GM23338 (cell line): Measurements from ENCODE around the gene CAMKK2. TPM values are rescaled to one million over a fixed set of nuclear protein-coding genes. Genes with fewer than 3 reads are reported as not detected.

Experiments used
- ATAC-seq: fragments of 200-7000 bp; cut with Tn5 transposase; 3 replicates; pipeline ENCODE4 v1.9.1; 2020
- DNase-seq: peaks from one replicate; pipeline ENCODE4 v3.0.0-alpha.2; 2015; ENCODE audit warnings: low spot score
- H2AFZ ChIP-seq: fragments of 200-600 bp; sonication (generic); 2 replicates; pipeline ENCODE4 v1.8.0; 2016; ENCODE audit warnings: antibody characterized with exemption, mild to moderate bottlenecking, moderate library complexity
- H3F3A ChIP-seq: fragments of 200-600 bp; sonication (generic); replicated peaks from 2 replicates; pipeline ENCODE4 v1.8.0; 2017; ENCODE audit warnings: antibody characterized with exemption, mixed run types, low read depth
- H3K27ac ChIP-seq: fragments of 200-600 bp; sonication (generic); 2 replicates; pipeline ENCODE4 v1.6.1; 2016; ENCODE audit warnings: low read depth
- H3K27me3 ChIP-seq: fragments of 200-600 bp; sonication (generic); 2 replicates; pipeline ENCODE4 v1.8.0; 2016; ENCODE audit warnings: mild to moderate bottlenecking, mixed run types, moderate library complexity; ENCODE audit not compliant: insufficient read depth
- H3K36me3 ChIP-seq: fragments of 200-600 bp; sonication (generic); 2 replicates; pipeline ENCODE4 v1.8.0; 2016; ENCODE audit warnings: mild to moderate bottlenecking; ENCODE audit not compliant: insufficient read depth
- H3K4me1 ChIP-seq: fragments of 200-600 bp; sonication (generic); 2 replicates; pipeline ENCODE4 v1.8.0; 2016; ENCODE audit warnings: mild to moderate bottlenecking, moderate library complexity; ENCODE audit not compliant: insufficient read depth
- H3K4me2 ChIP-seq: fragments of 200-600 bp; sonication (generic); 2 replicates; pipeline ENCODE4 v1.7.1; 2017; ENCODE audit warnings: mixed run types
- H3K4me3 ChIP-seq: fragments of 200-600 bp; sonication (generic); 2 replicates; pipeline ENCODE4 v1.6.1; 2016; ENCODE audit warnings: mixed run types
- H3K79me2 ChIP-seq: fragments of 200-600 bp; sonication (generic); replicated peaks from 2 replicates; pipeline ENCODE4 v1.8.0; 2017; ENCODE audit warnings: mild to moderate bottlenecking; ENCODE audit not compliant: insufficient read depth
- H3K9me2 ChIP-seq: fragments of 200-600 bp; sonication (generic); 2 replicates; pipeline ENCODE4 v1.8.0; 2017; ENCODE audit not compliant: insufficient read depth
- H4K20me1 ChIP-seq: fragments of 200-600 bp; sonication (generic); replicated peaks from 2 replicates; pipeline ENCODE4 v1.8.0; 2017; ENCODE audit warnings: mild to moderate bottlenecking; ENCODE audit not compliant: insufficient read depth
- H3K27ac Mint-ChIP-seq: 2 replicates; pipeline ENCODE4 v1.8.0; 2020; ENCODE audit warnings: inconsistent platforms, mild to moderate bottlenecking, moderate library complexity, mixed read lengths
- H3K27me3 Mint-ChIP-seq: 3 replicates; pipeline ENCODE4 v1.8.0; 2022; ENCODE audit warnings: low read depth, mild to moderate bottlenecking, moderate library complexity, mixed read lengths, inconsistent platforms; ENCODE audit not compliant: insufficient read depth, poor library complexity
- H3K36me3 Mint-ChIP-seq: 3 replicates; pipeline ENCODE4 v1.8.0; 2021; ENCODE audit warnings: low read depth, mild to moderate bottlenecking, inconsistent platforms, moderate library complexity, mixed read lengths
- H3K4me1 Mint-ChIP-seq: 3 replicates; pipeline ENCODE4 v1.8.0; 2020; ENCODE audit warnings: mild to moderate bottlenecking, inconsistent platforms, mixed read lengths
- H3K4me3 Mint-ChIP-seq: 3 replicates; pipeline ENCODE4 v1.8.0; 2021; ENCODE audit warnings: moderate library complexity, mild to moderate bottlenecking, inconsistent platforms, mixed read lengths
- H3K9me3 Mint-ChIP-seq: 3 replicates; pipeline ENCODE4 v1.8.0; 2020; ENCODE audit warnings: moderate library complexity, mild to moderate bottlenecking, inconsistent platforms, mixed read lengths
- CTCF ChIP-seq, 2 experiments: fragments of 200-600 bp in 1 of 2; sonication (generic) in 1 of 2; conservative IDR thresholded peaks; 2 replicates each; pipeline versions ENCODE4 v1.5.1 to v1.6.1; 2016 to 2017; ENCODE audit warnings: antibody characterized with exemption in 2 of 2, low read depth in 2 of 2, mild to moderate bottlenecking in 2 of 2, moderate library complexity in 1 of 2
- EZH2phosphoT487 ChIP-seq: fragments of 200-600 bp; sonication (generic); IDR thresholded peaks from one replicate; pipeline ENCODE4 v1.8.1; 2018; ENCODE audit warnings: antibody characterized with exemption; ENCODE audit not compliant: unreplicated experiment
- NANOG ChIP-seq: IDR thresholded peaks from 2 replicates; pipeline ENCODE4 v1.6.1; 2016; ENCODE audit warnings: antibody characterized with exemption, borderline replicate concordance
- POLR2AphosphoS5 ChIP-seq: IDR thresholded peaks from 2 replicates; pipeline ENCODE4 v1.6.1; 2016; ENCODE audit warnings: antibody characterized with exemption, low read depth
- REST ChIP-seq: IDR thresholded peaks from one replicate; pipeline ENCODE4 v1.6.1; 2018; ENCODE audit warnings: antibody characterized with exemption; ENCODE audit not compliant: unreplicated experiment
- STAT1 ChIP-seq: IDR thresholded peaks from one replicate; pipeline ENCODE4 v1.6.1; 2016; ENCODE audit warnings: antibody characterized with exemption; ENCODE audit not compliant: unreplicated experiment
- ZNF114 ChIP-seq: fragments of 250-450 bp; sonication (Bioruptor Pico); IDR thresholded peaks from 2 replicates; pipeline ENCODE4 v1.5.0; 2020; ENCODE audit warnings: mild to moderate bottlenecking, moderate library complexity
- ZNF331 ChIP-seq: fragments of 250-450 bp; sonication (Bioruptor Pico); IDR thresholded peaks from 2 replicates; pipeline ENCODE4 v1.5.0; 2020; ENCODE audit warnings: low read depth, mild to moderate bottlenecking, moderate library complexity
- ZNF462 ChIP-seq: fragments of 250-450 bp; sonication (Bioruptor Pico); IDR thresholded peaks from 2 replicates; pipeline ENCODE4 v1.5.0; 2020; ENCODE audit warnings: mild to moderate bottlenecking, moderate library complexity
- polyA plus RNA-seq: library from polyadenylated mRNA; unstranded; fragments of >200 nt; fragmentation: Nextera tagmentation; extraction: Ambion mirVana; gene quantifications from 2 replicates; pipeline ENCODE4 v1.2.1, GENCODE V29; 2016
- total RNA-seq: library from RNA; depleted of rRNA; stranded (reverse); fragments of >200 nt; shearing (Covaris generic); gene quantifications from 2 replicates; pipeline ENCODE4 v1.2.3, GENCODE V29; 2014

Gene CAMKK2
- total and polyA plus RNA-seq, 2 experiments from 2014 or later = 10.3 to 26.4 TPM

GRCh38 chr12:121224591-121224990 is 71.9 kb downstream of the CAMKK2 start (continued):
- TF ChIP-seq ZNF462 (CRISPR knock-in tag) (no peak), NANOG (no peak), ZNF114 (no peak), ZNF331 (no peak), EZH2phosphoT487 (no peak), POLR2AphosphoS5 (no peak)

- TF ChIP-seq CTCF (conservative IDR thresholded peaks at IDR 0.05; ENCODE audit: low read depth in 2 of 2) (peak; percentile 33 to 54; a peak in 3 of 4 replicates), NANOG (no peak), REST (no peak), STAT1 (no peak)
- Histone ChIP-seq H3K79me2 (no peaks in the 10 kb centered on the region), H3K4me3 (no peak overlapping the region), H2AFZ (no peak overlapping the region), H4K20me1 (no peaks in the 10 kb centered on the region), H3K36me3 (no peaks in the 10 kb centered on the region), H3K27ac (no peak overlapping the region), H3F3A (no peaks in the 10 kb centered on the region), H3K9me2 (no peaks in the 10 kb centered on the region), H3K4me2 (no peak overlapping the region), H3K4me1 (no peaks in the 10 kb centered on the region), H3K27me3 (no peaks in the 10 kb centered on the region)
- Mint-ChIP-seq H3K9me3 (no peaks in the 10 kb centered on the region), H3K4me1 (no peaks in the 10 kb centered on the region), H3K27ac (no peak overlapping the region), H3K27me3 (peaks cover 4% of the 10 kb centered on the region), H3K36me3 (no peaks in the 10 kb centered on the region; the same call in 2 of the 3 replicates), H3K4me3 (no peak overlapping the region)
- ATAC-seq (peak; percentile 83), DNase-seq (no peak)
Observed at GRCh38 chr12:121223292-121224285, 72.9 kb downstream of the CAMKK2 start.
